Measurements from ENCODE around the gene CD55.

The CD55 gene

GRCh38 chr1:207282058-207282457 lies 39.4 kb upstream of the CD55 start:
- peaks cover 6% of the 10 kb centered on the region for H3K27me3 ChIP-seq
- no peak for TF ChIP-seq CTCF (IDR thresholded peaks at IDR 0.05; ENCODE audit: low read depth, low read length)
- no peaks in the 10 kb centered on the region for H3K36me3 ChIP-seq
- no peaks in the 10 kb centered on the region for H3K4me1 ChIP-seq
- DNase-seq, result no peak
- no peaks in the 10 kb centered on the region for H3K9me3 ChIP-seq
- no peak overlapping the region for H3K4me3 ChIP-seq (ENCODE audit: low read depth, low read length)

GRCh38 chr1:207282496-207283380 lies 38.7 kb upstream of the CD55 start:
- H3K4me1 ChIP-seq, result no peaks in the 10 kb centered on the region
- DNase-seq, result no peak
- H3K36me3 ChIP-seq, result no peaks in the 10 kb centered on the region
- H3K9me3 ChIP-seq, result no peaks in the 10 kb centered on the region
- no peak for TF ChIP-seq CTCF (IDR thresholded peaks at IDR 0.05; ENCODE audit: low read depth, low read length)
- no peak overlapping the region for H3K4me3 ChIP-seq (ENCODE audit: low read depth, low read length)
- H3K27me3 ChIP-seq, result peaks cover 6% of the 10 kb centered on the region

GRCh38 chr1:207283421-207283820 lies 38.1 kb upstream of the CD55 start:
- Histone ChIP-seq H3K4me1 (no peaks in the 10 kb centered on the region), H3K27me3 (peaks cover 6% of the 10 kb centered on the region), H3K36me3 (no peaks in the 10 kb centered on the region), H3K9me3 (no peaks in the 10 kb centered on the region), H3K4me3 (ENCODE audit: low read depth, low read length) (no peak overlapping the region)
- no peak for TF ChIP-seq CTCF (IDR thresholded peaks at IDR 0.05; ENCODE audit: low read depth, low read length)
- no peak for DNase-seq

- TF ChIP-seq CTCF (IDR thresholded peaks at IDR 0.05; ENCODE audit: low read depth, low read length), result no peak
- no peaks in the 10 kb centered on the region for H3K4me1 ChIP-seq
- H3K36me3 ChIP-seq, result no peaks in the 10 kb centered on the region
- H3K9me3 ChIP-seq, result no peaks in the 10 kb centered on the region
- H3K4me3 ChIP-seq (ENCODE audit: low read depth, low read length), result no peak overlapping the region
- no peak for DNase-seq
- H3K27me3 ChIP-seq, result peaks cover 6% of the 10 kb centered on the region
These were observed 37.1 kb upstream of the CD55 start for GRCh38 chr1:207284209-207284897.

GRCh38 chr1:207286786-207287468 lies 34.6 kb upstream of the CD55 start:
- DNase-seq, result no peak
- H3K36me3 ChIP-seq, result no peaks in the 10 kb centered on the region
- H3K27me3 ChIP-seq, result peaks cover 6% of the 10 kb centered on the region
- no peak for TF ChIP-seq CTCF (IDR thresholded peaks at IDR 0.05; ENCODE audit: low read depth, low read length)
- no peaks in the 10 kb centered on the region for H3K4me1 ChIP-seq
- no peak overlapping the region for H3K4me3 ChIP-seq (ENCODE audit: low read depth, low read length)
- H3K9me3 ChIP-seq, result no peaks in the 10 kb centered on the region

Data from BE2C (cell line).